G401.6 (cell line): Measurements from ENCODE around the gene OR5B17.
"Not testable (repeated sequence)": the region's sequence is repeated elsewhere in the genome, so short reads cannot be mapped to it uniquely, and the experiment has no call there.

Source experiments
- FAIRE-seq: peaks from 2 replicates; lab custom pipeline; 2012; peaks lifted over from hg19 to GRCh38; lab: Jason Lieb, UNC

OR5B17 gene

GRCh38 chr11:58358969-58359368 lies at the start of gene OR5B17:
OR5B17 (minus strand) TSS chr11:58359069; CDS start chr11:58359069, 0 bp downstream.
- FAIRE-seq, result no peak

GRCh38 chr11:58406774-58407173 lies 47.9 kb upstream of the OR5B17 start, which contains the start of gene OR5B3:
OR5B3 (minus strand) TSS chr11:58406874; CDS start chr11:58403409, 3,465 bp downstream.
- FAIRE-seq, result no peak

- FAIRE-seq, result not testable (repeated sequence)
Observed at GRCh38 chr11:58399622-58400021, 40.8 kb upstream of the OR5B17 start.

- FAIRE-seq, result no peak
Observed at GRCh38 chr11:58395581-58395980, 36.7 kb upstream of the OR5B17 start.

GRCh38 chr11:58394195-58394594 lies 35.3 kb upstream of the OR5B17 start:
- no peak for FAIRE-seq

- FAIRE-seq, result no peak
Observed at GRCh38 chr11:58392746-58393145, 33.9 kb upstream of the OR5B17 start.

- no peak for FAIRE-seq
Observed at GRCh38 chr11:58391879-58392278, 33.0 kb upstream of the OR5B17 start.

- FAIRE-seq, result no peak
Observed at GRCh38 chr11:58390551-58391063, 31.7 kb upstream of the OR5B17 start.

- FAIRE-seq, result no peak
Observed at GRCh38 chr11:58354727-58355126, 4.1 kb downstream of the OR5B17 start.

GRCh38 chr11:58345204-58345603 lies 13.7 kb downstream of the OR5B17 start:
- no peak for FAIRE-seq

- no peak for FAIRE-seq
Observed at GRCh38 chr11:58334708-58335107, 24.2 kb downstream of the OR5B17 start.

GRCh38 chr11:58330861-58331260 lies 28.0 kb downstream of the OR5B17 start:
- FAIRE-seq, result no peak

GRCh38 chr11:58318532-58318931 lies 40.3 kb downstream of the OR5B17 start:
- no peak for FAIRE-seq

GRCh38 chr11:58316142-58316541 lies 42.7 kb downstream of the OR5B17 start:
- no peak for FAIRE-seq
